ENCODE measurements around the gene WWOX.

DNA sequence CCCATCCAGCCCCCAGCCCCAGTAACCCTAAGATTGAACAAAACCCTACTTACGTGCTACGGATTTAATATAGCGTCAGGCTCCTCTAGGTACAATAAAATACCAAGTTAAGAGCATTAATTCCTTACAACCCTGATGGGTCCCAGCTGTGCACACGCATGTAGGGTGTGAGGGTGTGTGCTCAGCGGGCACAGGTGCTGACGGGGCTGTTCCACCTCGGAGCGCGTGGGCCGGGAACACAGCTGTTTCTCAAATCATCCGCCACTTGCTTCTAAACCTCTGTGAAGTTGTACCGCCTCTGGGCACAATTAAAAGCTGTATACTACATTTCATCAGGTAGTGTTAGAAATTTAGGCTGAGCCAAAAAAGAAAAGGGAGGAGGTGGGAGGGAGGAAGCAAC, 1022.5 kb downstream of the WWOX start:
- TF ChIP-seq, protein P1, sequence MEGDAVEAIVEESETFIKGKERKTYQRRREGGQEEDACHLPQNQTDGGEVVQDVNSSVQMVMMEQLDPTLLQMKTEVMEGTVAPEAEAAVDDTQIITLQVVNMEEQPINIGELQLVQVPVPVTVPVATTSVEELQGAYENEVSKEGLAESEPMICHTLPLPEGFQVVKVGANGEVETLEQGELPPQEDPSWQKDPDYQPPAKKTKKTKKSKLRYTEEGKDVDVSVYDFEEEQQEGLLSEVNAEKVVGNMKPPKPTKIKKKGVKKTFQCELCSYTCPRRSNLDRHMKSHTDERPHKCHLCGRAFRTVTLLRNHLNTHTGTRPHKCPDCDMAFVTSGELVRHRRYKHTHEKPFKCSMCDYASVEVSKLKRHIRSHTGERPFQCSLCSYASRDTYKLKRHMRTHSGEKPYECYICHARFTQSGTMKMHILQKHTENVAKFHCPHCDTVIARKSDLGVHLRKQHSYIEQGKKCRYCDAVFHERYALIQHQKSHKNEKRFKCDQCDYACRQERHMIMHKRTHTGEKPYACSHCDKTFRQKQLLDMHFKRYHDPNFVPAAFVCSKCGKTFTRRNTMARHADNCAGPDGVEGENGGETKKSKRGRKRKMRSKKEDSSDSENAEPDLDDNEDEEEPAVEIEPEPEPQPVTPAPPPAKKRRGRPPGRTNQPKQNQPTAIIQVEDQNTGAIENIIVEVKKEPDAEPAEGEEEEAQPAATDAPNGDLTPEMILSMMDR (IDR thresholded peaks at IDR 0.05 in 8 of 11, conservative IDR thresholded peaks at IDR 0.05 in 3 of 11): no peak
- TF ChIP-seq POLR2A (IDR thresholded peaks at IDR 0.05): no peak
